CD4-positive, alpha-beta memory T cell (primary cell): ENCODE results near the gene RAC2. TPM values are rescaled to one million over a fixed set of nuclear protein-coding genes. Genes with fewer than 3 reads are reported as not detected.
A peak's percentile ranks its signal among the peaks of the same experiment; 100 is the strongest.

Experiments
- CTCF ChIA-PET: fragments of 350-600 bp; sonication (Branson Sonifier 250); formaldehyde crosslinking; loops from one replicate; lab custom pipeline; 2021; ENCODE audit warnings: inconsistent platforms; ENCODE audit not compliant: partially characterized antibody; lab: Charles Lee
- POLR2A ChIA-PET: fragments of 350-600 bp; sonication (Branson Sonifier 250); formaldehyde crosslinking; loops from one replicate; lab custom pipeline; 2021; ENCODE audit not compliant: partially characterized antibody; lab: Charles Lee
- DNase-seq, 5 donors: peaks; one replicate each; pipeline versions ENCODE4 v3.0.0 to v3.0.0-alpha.2; 2020 to 2022; ENCODE audit warnings: mixed read lengths in 1 of 5
- H3K27ac ChIP-seq: one replicate; pipeline ENCODE4 v1.7.0; 2013; ENCODE audit warnings: low read depth, low read length
- H3K27me3 ChIP-seq: 2 replicates; pipeline ENCODE4 v1.7.0; 2013; ENCODE audit warnings: mild to moderate bottlenecking, low read length, moderate library complexity; ENCODE audit not compliant: insufficient read depth
- H3K36me3 ChIP-seq: 2 replicates; pipeline ENCODE4 v1.7.0; 2013; ENCODE audit warnings: mild to moderate bottlenecking, low read length, moderate library complexity; ENCODE audit not compliant: insufficient read depth
- H3K4me1 ChIP-seq: 2 replicates; pipeline ENCODE4 v1.7.0; 2013; ENCODE audit warnings: mild to moderate bottlenecking, low read length, moderate library complexity; ENCODE audit not compliant: insufficient read depth
- H3K4me3 ChIP-seq, 2 donors: one replicate each; pipeline ENCODE4 v1.7.0; 2013; ENCODE audit warnings: low read length in 2 of 2, mild to moderate bottlenecking in 1 of 2
- H3K9me3 ChIP-seq, 2 donors: one replicate each; pipeline ENCODE4 v1.7.0; 2013; ENCODE audit warnings: low read length in 2 of 2, control low read depth in 1 of 2; ENCODE audit not compliant: control insufficient read depth in 1 of 2
- H3K27ac Mint-ChIP-seq, 7 donors: one replicate each; pipeline ENCODE4 v1.8.0; 2020 to 2021; ENCODE audit warnings: mixed read lengths in 7 of 7, mild to moderate bottlenecking in 6 of 7, inconsistent platforms in 3 of 7, moderate library complexity in 3 of 7
- H3K27me3 Mint-ChIP-seq, 2 donors: one replicate each; pipeline ENCODE4 v1.8.0; 2020 to 2021; ENCODE audit warnings: mixed read lengths in 2 of 2
- H3K36me3 Mint-ChIP-seq, 2 donors: one replicate each; pipeline ENCODE4 v1.8.0; 2020 to 2021; ENCODE audit warnings: mixed read lengths in 2 of 2, inconsistent platforms in 1 of 2, mild to moderate bottlenecking in 1 of 2
- H3K4me1 Mint-ChIP-seq, 4 donors: one replicate each; pipeline ENCODE4 v1.8.0; 2020 to 2021; ENCODE audit warnings: mixed read lengths in 4 of 4, mild to moderate bottlenecking in 1 of 4
- H3K4me3 Mint-ChIP-seq, 8 donors: one replicate each; pipeline ENCODE4 v1.8.0; 2020 to 2021; ENCODE audit warnings: mixed read lengths in 8 of 8, mild to moderate bottlenecking in 7 of 8, moderate library complexity in 6 of 8, inconsistent platforms in 3 of 8
- H3K9me3 Mint-ChIP-seq, 8 donors: one replicate each; pipeline ENCODE4 v1.8.0; 2020 to 2021; ENCODE audit warnings: mixed read lengths in 8 of 8, mild to moderate bottlenecking in 5 of 8, inconsistent platforms in 3 of 8, moderate library complexity in 1 of 8
- intact Hi-C: fragments of 100-400 bp; cut with micrococcal nuclease; formaldehyde crosslinking; loops from one replicate; pipeline ENCODE4 v1.15.1; 2023
- polyA plus RNA-seq, 2 donors: library from polyadenylated mRNA; unstranded; fragments of 300-500 nt; fragmentation: Illumina TruSeq; gene quantifications; one replicate each; pipeline ENCODE4 v1.2.3, GENCODE V29; 2021
- total RNA-seq, 2 experiments: library from RNA; stranded (reverse); gene quantifications; one replicate each; pipeline ENCODE4 v1.2.3, GENCODE V29; 2021

The RAC2 gene
- total and polyA plus RNA-seq, 4 experiments from 2014 or later, result 304 to 917 (median 521) TPM

GRCh38 chr22:37288521-37288920 is 44.5 kb upstream of the RAC2 start:
- Histone ChIP-seq H3K27me3 (no peaks in the 10 kb centered on the region), H3K36me3 (peaks cover 61% of the 10 kb centered on the region), H3K4me3 (no peak overlapping the region), H3K4me1 (peaks cover 72% of the 10 kb centered on the region), H3K27ac (no peak overlapping the region), H3K9me3 (no peaks in the 10 kb centered on the region)
- CTCF ChIA-PET, result no interaction called here
- DNase-seq, result no peak
- POLR2A ChIA-PET, result interaction anchor here (1.2 to 1.9 kb wide), 2 partner anchors 11 to 15 kb away, joined by 3 to 4 read pairs; no protein-coding TSS in a partner anchor
- peak overlapping the region in 4 of 7 donors; percentile 13 to 77 (median 58) for H3K27ac Mint-ChIP-seq
- H3K27me3 Mint-ChIP-seq, result no peaks in the 10 kb centered on the region
- intact Hi-C loops, result no loop called here
- H3K4me1 Mint-ChIP-seq, result peaks cover 41 to 89% (median 73%) of the 10 kb centered on the region in 4 donors
- peaks cover 0 to 4% (median 0%) of the 10 kb centered on the region in 8 donors for H3K9me3 Mint-ChIP-seq
- H3K4me3 Mint-ChIP-seq, result no peak overlapping the region
- H3K36me3 Mint-ChIP-seq, result peaks cover 59 to 85% of the 10 kb centered on the region in 2 donors

GRCh38 chr22:37287550-37287951 is 43.5 kb upstream of the RAC2 start:
- Histone ChIP-seq H3K27me3 (no peaks in the 10 kb centered on the region), H3K36me3 (peaks cover 51% of the 10 kb centered on the region), H3K27ac (no peak overlapping the region), H3K4me1 (peaks cover 63% of the 10 kb centered on the region), H3K9me3 (no peaks in the 10 kb centered on the region), H3K4me3 (no peak overlapping the region)
- ChIA-PET CTCF (interaction anchor here (1.0 to 1.4 kb wide), 2 partner anchors 27 to 88 kb away, joined by 4 to 6 read pairs; no protein-coding TSS in a partner anchor), POLR2A (interaction anchor here (1.5 to 7.1 kb wide), 2 partner anchors 26 to 197 kb away, joined by 3 to 147 read pairs; no protein-coding TSS in a partner anchor)
- peaks cover 42 to 88% (median 71%) of the 10 kb centered on the region in 4 donors for H3K4me1 Mint-ChIP-seq
- H3K27ac Mint-ChIP-seq, result peak overlapping the region in 5 of 7 donors; percentile 64 to 84 (median 77)
- peaks cover 0 to 4% (median 0%) of the 10 kb centered on the region in 8 donors for H3K9me3 Mint-ChIP-seq
- H3K27me3 Mint-ChIP-seq, result no peaks in the 10 kb centered on the region
- intact Hi-C loops, result no loop called here
- H3K4me3 Mint-ChIP-seq, result peak overlapping the region in 5 of 8 donors; percentile 15 to 58 (median 46)
- H3K36me3 Mint-ChIP-seq, result peaks cover 57 to 80% of the 10 kb centered on the region in 2 donors
- no peak for DNase-seq

- DNase-seq, result no peak
- H3K4me1 Mint-ChIP-seq, result peaks cover 48 to 87% (median 69%) of the 10 kb centered on the region in 4 donors
- no peaks in the 10 kb centered on the region for H3K27me3 Mint-ChIP-seq
- peaks cover 42 to 68% of the 10 kb centered on the region in 2 donors for H3K36me3 Mint-ChIP-seq
- peak overlapping the region in 6 of 7 donors; percentile 41 to 90 (median 78) for H3K27ac Mint-ChIP-seq
- H3K27ac ChIP-seq, result peak overlapping the region; percentile 81
- H3K9me3 Mint-ChIP-seq, result peaks cover 0 to 4% (median 0%) of the 10 kb centered on the region in 8 donors
- no peaks in the 10 kb centered on the region for H3K9me3 ChIP-seq
- H3K4me1 ChIP-seq, result peaks cover 71% of the 10 kb centered on the region
- intact Hi-C loops, result no loop called here
- peaks cover 35% of the 10 kb centered on the region for H3K36me3 ChIP-seq
- CTCF ChIA-PET, result interaction anchor here (5.0 kb wide), 1 partner anchor 19 kb away, joined by 24 read pairs; no protein-coding TSS in a partner anchor
- POLR2A ChIA-PET, result interaction anchor here (0.7 to 7.1 kb wide), 5 partner anchors 10 to 198 kb away, joined by 3 to 147 read pairs (median 3); no protein-coding TSS in a partner anchor
- no peak overlapping the region for H3K4me3 ChIP-seq
- no peaks in the 10 kb centered on the region for H3K27me3 ChIP-seq
- H3K4me3 Mint-ChIP-seq, result peak overlapping the region; percentile 41 to 97 (median 93)
Observed at GRCh38 chr22:37285937-37286336, 41.9 kb upstream of the RAC2 start.

GRCh38 chr22:37284805-37285355 is 40.8 kb upstream of the RAC2 start:
- Histone ChIP-seq H3K4me1 (peaks cover 65% of the 10 kb centered on the region), H3K27me3 (no peaks in the 10 kb centered on the region), H3K9me3 (no peaks in the 10 kb centered on the region), H3K36me3 (peaks cover 29% of the 10 kb centered on the region), H3K4me3 (peak overlapping the region; percentile 98 to 99), H3K27ac (peak overlapping the region; percentile 81)
- H3K27me3 Mint-ChIP-seq, result no peaks in the 10 kb centered on the region
- peaks cover 44 to 78% (median 63%) of the 10 kb centered on the region in 4 donors for H3K4me1 Mint-ChIP-seq
- DNase-seq, result peak; percentile 31 to 65 (median 33)
- intact Hi-C loops, result no loop called here
- H3K27ac Mint-ChIP-seq, result peak overlapping the region; percentile 83 to 96 (median 93)
- H3K9me3 Mint-ChIP-seq, result peaks cover 0 to 4% (median 0%) of the 10 kb centered on the region in 8 donors
- H3K36me3 Mint-ChIP-seq, result peaks cover 36 to 58% of the 10 kb centered on the region in 2 donors
- CTCF ChIA-PET, result interaction anchor here (0.8 to 5.0 kb wide), 7 partner anchors 11 to 30 kb away, joined by 3 to 24 read pairs (median 3); no protein-coding TSS in a partner anchor
- peak overlapping the region; percentile 89 to 100 (median 94) for H3K4me3 Mint-ChIP-seq
- POLR2A ChIA-PET, result interaction anchor here (0.9 to 7.1 kb wide), 18 partner anchors 11 to 201 kb away, joined by 3 to 147 read pairs (median 4); partner anchors contain the start of gene RAC2

GRCh38 chr22:37284126-37284804 is 40.2 kb upstream of the RAC2 start:
- peaks cover 30 to 52% of the 10 kb centered on the region in 2 donors for H3K36me3 Mint-ChIP-seq
- DNase-seq, result no peak
- H3K4me1 Mint-ChIP-seq, result peaks cover 42 to 72% (median 57%) of the 10 kb centered on the region in 4 donors
- H3K27ac Mint-ChIP-seq, result peak overlapping the region; percentile 83 to 96 (median 93)
- ChIA-PET CTCF (interaction anchor here (0.8 to 5.0 kb wide), 8 partner anchors 11 to 31 kb away, joined by 3 to 24 read pairs (median 4); no protein-coding TSS in a partner anchor), POLR2A (interaction anchor here (0.9 to 7.1 kb wide), 18 partner anchors 12 to 201 kb away, joined by 3 to 147 read pairs (median 4); partner anchors contain the start of gene RAC2)
- Histone ChIP-seq H3K9me3 (no peaks in the 10 kb centered on the region), H3K27me3 (no peaks in the 10 kb centered on the region), H3K36me3 (peaks cover 26% of the 10 kb centered on the region), H3K27ac (peak overlapping the region; percentile 81), H3K4me3 (peak overlapping the region; percentile 98 to 99), H3K4me1 (peaks cover 61% of the 10 kb centered on the region)
- no peaks in the 10 kb centered on the region for H3K27me3 Mint-ChIP-seq
- intact Hi-C loops, result no loop called here
- peak overlapping the region; percentile 89 to 100 (median 94) for H3K4me3 Mint-ChIP-seq
- peaks cover 0 to 4% (median 0%) of the 10 kb centered on the region in 8 donors for H3K9me3 Mint-ChIP-seq

GRCh38 chr22:37283393-37283937 is 39.4 kb upstream of the RAC2 start:
- CTCF ChIA-PET, result interaction anchor here (0.8 to 5.0 kb wide), 8 partner anchors 13 to 309 kb away, joined by 3 to 24 read pairs (median 6); no protein-coding TSS in a partner anchor
- H3K27ac Mint-ChIP-seq, result peak overlapping the region; percentile 83 to 99 (median 96)
- Histone ChIP-seq H3K4me3 (peak overlapping the region; percentile 98 to 99), H3K9me3 (no peaks in the 10 kb centered on the region), H3K27ac (peak overlapping the region; percentile 81), H3K4me1 (peaks cover 54% of the 10 kb centered on the region), H3K27me3 (no peaks in the 10 kb centered on the region), H3K36me3 (peaks cover 20% of the 10 kb centered on the region)
- peaks cover 0 to 4% (median 0%) of the 10 kb centered on the region in 8 donors for H3K9me3 Mint-ChIP-seq
- DNase-seq, result peak in 2 of 5 donors; percentile 71 to 72
- peaks cover 35 to 64% (median 51%) of the 10 kb centered on the region in 4 donors for H3K4me1 Mint-ChIP-seq
- intact Hi-C loops, result no loop called here
- no peaks in the 10 kb centered on the region for H3K27me3 Mint-ChIP-seq
- POLR2A ChIA-PET, result interaction anchor here (1.2 to 7.1 kb wide), 12 partner anchors 9 to 64 kb away, joined by 3 to 147 read pairs (median 5); partner anchors contain the start of gene RAC2
- H3K36me3 Mint-ChIP-seq, result peaks cover 22 to 44% of the 10 kb centered on the region in 2 donors
- H3K4me3 Mint-ChIP-seq, result peak overlapping the region; percentile 89 to 100 (median 94)
